ENCODE measurements around the gene HSDL2.

GRCh38 chr9:112382066-112382465, 2.2 kb downstream of the HSDL2 start:
- no peak for TF ChIP-seq CTCF (IDR thresholded peaks at IDR 0.05)
- no peak for TF ChIP-seq MXI1 (IDR thresholded peaks at IDR 0.05; ENCODE audit: low read depth, low read length)
- no peak for TF ChIP-seq JUND (IDR thresholded peaks at IDR 0.05)
- TF ChIP-seq TAF1 (IDR thresholded peaks at IDR 0.05; ENCODE audit: borderline replicate concordance, low read depth, low read length) = no peak
- no peak for TF ChIP-seq TCF12 (IDR thresholded peaks at IDR 0.05)
- TF ChIP-seq EP300 (IDR thresholded peaks at IDR 0.05; ENCODE audit: borderline replicate concordance in 1 of 2, low read depth in 1 of 2, low read length in 1 of 2) = no peak
- TF ChIP-seq PBX3 (IDR thresholded peaks at IDR 0.05) = no peak
- TF ChIP-seq TEAD4 (IDR thresholded peaks at IDR 0.05; ENCODE audit: borderline replicate concordance, insufficient read depth) = no peak
- no peak for TF ChIP-seq MAX (IDR thresholded peaks at IDR 0.05; ENCODE audit: low read depth)
- no peak for TF ChIP-seq REST (IDR thresholded peaks at IDR 0.05; ENCODE audit: low read depth, low read length)
- TF ChIP-seq ZBTB33 (IDR thresholded peaks at IDR 0.05; ENCODE audit: borderline replicate concordance, low read depth) = no peak
